Stimulated activated CD4-positive, alpha-beta T cell treated with anti-CD3 and anti-CD28 coated beads, Interleukin-2, amount 100 ng/mL, for 48 hours (primary cell): ENCODE data around the gene EMP1.

Experiments used
- DNase-seq, 2 donors: peaks; one replicate each; pipeline ENCODE4 v3.0.0-alpha.2; 2020

The EMP1 gene

GRCh38 chr12:13196130-13196921, at the start of gene EMP1:
Gene EMP1, plus strand, starts transcription at chr12:13196726. Its CDS starts 14,785 bp downstream, at chr12:13211511.
- peak; percentile 55 to 58 for DNase-seq

- no peak for DNase-seq
These were observed 48.6 kb upstream of the EMP1 start for GRCh38 chr12:13147688-13148484.

- DNase-seq: no peak
These were observed 48.1 kb upstream of the EMP1 start for GRCh38 chr12:13148485-13148847.

GRCh38 chr12:13149411-13149810, 47.1 kb upstream of the EMP1 start:
- no peak for DNase-seq

GRCh38 chr12:13152281-13152680, 44.2 kb upstream of the EMP1 start:
- no peak for DNase-seq

- DNase-seq: no peak
These were observed 43.8 kb upstream of the EMP1 start for GRCh38 chr12:13152756-13153155.

GRCh38 chr12:13153180-13153579, 43.3 kb upstream of the EMP1 start:
- DNase-seq: no peak

GRCh38 chr12:13154027-13154538, 42.4 kb upstream of the EMP1 start:
- DNase-seq: no peak

GRCh38 chr12:13154831-13155230, 41.7 kb upstream of the EMP1 start:
- DNase-seq: no peak

GRCh38 chr12:13156277-13156676, 40.2 kb upstream of the EMP1 start:
- no peak for DNase-seq

- no peak for DNase-seq
These were observed 35.4 kb upstream of the EMP1 start for GRCh38 chr12:13161172-13161571.

- no peak for DNase-seq
These were observed 33.6 kb upstream of the EMP1 start for GRCh38 chr12:13162904-13163303.

- DNase-seq: no peak
These were observed 32.5 kb upstream of the EMP1 start for GRCh38 chr12:13163868-13164635.

GRCh38 chr12:13164921-13165616, 31.5 kb upstream of the EMP1 start:
- DNase-seq: no peak

- DNase-seq: peak; percentile 71 to 74
These were observed 30.9 kb upstream of the EMP1 start for GRCh38 chr12:13165617-13166041.

- DNase-seq: no peak
These were observed 29.3 kb upstream of the EMP1 start for GRCh38 chr12:13167226-13167625.

GRCh38 chr12:13167906-13168305, 28.6 kb upstream of the EMP1 start:
- no peak for DNase-seq

GRCh38 chr12:13169272-13169671, 27.3 kb upstream of the EMP1 start:
- DNase-seq: no peak

GRCh38 chr12:13170892-13171490, 25.5 kb upstream of the EMP1 start:
- no peak for DNase-seq

GRCh38 chr12:13171921-13172859, 24.3 kb upstream of the EMP1 start:
- DNase-seq: no peak
